ENCODE data around the gene BYSL.

The BYSL gene

DNA sequence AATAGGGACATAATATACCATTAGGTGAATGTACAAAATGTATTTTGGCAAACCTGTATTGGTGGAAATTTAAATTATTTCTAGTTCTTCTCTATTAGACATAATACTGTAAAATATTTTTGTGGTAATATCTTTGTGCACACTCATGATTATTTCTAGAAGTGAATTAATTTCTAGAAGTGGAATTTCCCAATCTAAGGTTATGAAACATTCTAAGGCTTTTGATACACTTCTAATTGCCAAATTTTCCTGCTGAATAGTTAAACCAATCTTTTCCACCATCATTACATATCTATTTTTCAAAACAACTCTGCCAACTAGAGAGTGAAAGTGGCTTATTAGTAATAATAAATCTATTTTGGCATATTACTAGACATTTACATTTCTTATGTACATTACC is 22.2 kb downstream of the BYSL start:
- no peak for FAIRE-seq

DNA sequence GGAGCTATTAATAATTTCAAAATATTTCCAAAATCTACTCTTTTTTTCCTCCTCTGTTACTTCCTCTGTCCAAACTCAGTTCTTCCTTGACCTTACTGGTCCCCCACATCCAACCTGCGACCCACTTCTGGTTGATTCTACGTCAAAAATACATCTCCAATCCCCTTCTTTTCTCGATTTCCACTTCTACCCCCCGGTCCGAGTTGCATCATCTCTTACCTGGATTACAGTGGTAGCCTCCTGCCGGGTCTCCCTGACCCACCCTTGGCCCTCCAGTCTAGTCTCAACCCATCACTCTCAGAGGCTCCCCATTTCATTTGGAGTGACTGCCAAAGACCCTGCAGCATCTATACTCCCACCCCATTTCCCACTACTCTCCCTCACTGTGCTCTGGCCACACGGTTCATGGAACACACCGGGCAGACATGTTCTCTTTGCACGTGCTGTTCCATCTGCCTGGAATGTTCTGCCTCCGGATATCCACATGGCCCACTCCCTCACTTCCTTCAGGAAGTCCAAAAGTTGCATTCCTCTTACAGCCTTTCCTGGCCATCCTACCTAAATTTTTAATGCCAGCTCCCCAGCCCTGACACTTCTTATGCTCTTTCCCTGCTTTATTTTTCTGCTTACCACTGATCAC is 26.4 kb downstream of the BYSL start:
- no peak for FAIRE-seq

DNA sequence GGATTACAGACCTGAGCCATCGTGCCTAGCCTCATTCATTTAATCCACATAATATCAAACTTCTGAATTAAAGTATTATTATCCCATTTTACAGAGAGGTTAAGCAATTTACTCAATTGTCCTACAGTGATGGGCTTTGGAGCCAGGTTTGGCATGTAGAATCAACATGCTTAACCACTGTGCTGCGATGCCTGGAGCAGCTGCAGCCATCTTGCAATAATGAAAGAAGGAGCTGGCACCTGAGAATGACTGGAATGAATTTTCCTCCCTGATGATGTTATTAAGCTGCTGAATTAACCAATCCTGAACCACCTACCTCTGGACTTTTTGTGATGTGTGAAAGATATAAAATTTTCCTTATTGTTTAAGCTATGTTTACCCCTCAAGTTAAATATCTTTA is 33.4 kb downstream of the BYSL start:
- no peak for FAIRE-seq

- FAIRE-seq: no peak
These were observed 34.1 kb downstream of the BYSL start for GRCh38 chr6:41955412-41955811.

GRCh38 chr6:41957117-41957516 is 35.8 kb downstream of the BYSL start:
- FAIRE-seq: no peak

DNA sequence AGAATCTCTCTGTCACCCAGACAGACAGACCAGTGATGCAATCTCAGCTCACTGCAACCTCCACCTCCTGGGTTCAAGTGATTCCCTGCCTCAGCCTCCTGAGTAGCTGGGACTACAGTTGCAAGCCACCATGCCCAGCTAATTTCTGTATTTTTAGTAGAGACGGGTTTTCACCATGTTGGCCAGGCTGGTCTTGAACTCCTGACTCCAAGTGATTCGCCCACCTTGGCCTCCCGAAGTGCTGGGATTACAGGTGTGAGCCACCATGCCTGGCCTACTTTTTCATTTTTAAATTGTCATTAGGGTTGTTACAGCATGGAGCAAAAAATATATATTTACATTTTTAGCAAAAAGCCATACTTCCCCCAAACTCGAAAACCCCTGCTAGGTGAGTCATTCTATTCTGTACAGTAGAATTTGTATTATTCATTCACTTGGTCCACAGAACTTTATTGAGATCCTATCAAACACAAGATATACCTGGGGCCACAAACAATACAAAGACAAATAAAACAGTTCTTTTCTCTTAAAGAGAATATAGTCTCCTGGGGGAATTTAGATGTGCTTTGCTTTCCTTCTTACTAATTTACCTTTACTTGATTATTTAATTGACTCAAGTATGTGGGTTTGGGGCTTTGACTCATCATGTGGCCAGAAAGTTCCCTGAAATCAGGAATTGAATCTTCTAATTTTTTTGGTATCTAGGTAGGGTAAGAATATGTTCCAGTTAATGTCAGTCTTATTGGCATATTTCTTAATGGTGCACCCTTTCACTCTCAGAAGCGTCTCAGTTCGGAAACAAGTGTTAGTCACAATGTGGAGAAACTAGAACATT is 36.9 kb downstream of the BYSL start:
- FAIRE-seq: no peak

- no peak for FAIRE-seq
These were observed 38.7 kb downstream of the BYSL start for GRCh38 chr6:41960028-41960427.

DNA sequence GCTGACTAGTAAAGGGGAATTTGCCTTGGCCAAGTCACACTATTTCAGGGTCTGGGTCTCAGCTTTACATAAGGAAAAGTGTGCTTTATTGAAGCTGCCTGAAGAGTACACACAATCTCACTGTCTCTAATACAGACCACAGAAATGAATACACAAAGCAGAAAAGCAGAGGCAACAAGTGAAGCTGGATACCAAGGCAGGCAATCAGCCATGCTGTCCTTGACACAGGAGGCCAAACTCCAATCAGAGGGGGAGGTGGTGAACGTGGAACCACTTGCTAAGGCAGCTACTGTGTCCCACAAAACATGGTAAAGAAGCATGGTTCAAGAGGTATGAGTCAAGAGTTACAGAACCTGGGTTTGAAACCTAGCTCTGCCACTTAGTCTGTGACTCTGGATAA is 42.1 kb downstream of the BYSL start:
- no peak for FAIRE-seq

- no peak for FAIRE-seq
These were observed 43.0 kb downstream of the BYSL start for GRCh38 chr6:41964201-41964887.

GRCh38 chr6:41965429-41966213 is 44.3 kb downstream of the BYSL start:
- FAIRE-seq: no peak

GRCh38 chr6:41966214-41966920 is 45.1 kb downstream of the BYSL start:
- no peak for FAIRE-seq

- no peak for FAIRE-seq
These were observed 45.6 kb downstream of the BYSL start for GRCh38 chr6:41966961-41967311.

GRCh38 chr6:41967312-41968287 is 46.3 kb downstream of the BYSL start:
- no peak for FAIRE-seq

GRCh38 chr6:41970436-41970846 is 49.1 kb downstream of the BYSL start:
- no peak for FAIRE-seq

GRCh38 chr6:41972826-41973225 is 51.5 kb downstream of the BYSL start:
- no peak for FAIRE-seq

- no peak for FAIRE-seq
These were observed 53.1 kb downstream of the BYSL start for GRCh38 chr6:41974281-41974825.

DNA sequence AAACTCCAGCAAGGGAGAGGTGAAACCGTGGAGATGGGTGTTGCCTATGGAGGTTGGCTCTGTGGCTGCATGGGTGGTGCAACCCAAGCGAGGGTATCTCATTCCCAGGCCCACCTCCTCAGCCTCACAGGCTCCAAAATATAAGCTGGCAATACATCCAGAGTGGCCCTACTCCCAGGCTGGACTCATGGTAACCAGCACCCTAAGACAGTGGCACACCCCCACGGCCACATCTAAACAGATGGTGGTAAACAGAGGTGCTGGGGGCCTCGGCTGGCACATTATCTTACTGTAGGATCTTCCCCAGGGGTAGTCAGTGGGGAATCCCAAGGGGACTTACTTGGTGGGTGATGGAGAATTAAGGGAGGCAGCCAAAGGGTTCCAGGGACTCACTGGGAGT is 54.0 kb downstream of the BYSL start:
- FAIRE-seq: no peak

DNA sequence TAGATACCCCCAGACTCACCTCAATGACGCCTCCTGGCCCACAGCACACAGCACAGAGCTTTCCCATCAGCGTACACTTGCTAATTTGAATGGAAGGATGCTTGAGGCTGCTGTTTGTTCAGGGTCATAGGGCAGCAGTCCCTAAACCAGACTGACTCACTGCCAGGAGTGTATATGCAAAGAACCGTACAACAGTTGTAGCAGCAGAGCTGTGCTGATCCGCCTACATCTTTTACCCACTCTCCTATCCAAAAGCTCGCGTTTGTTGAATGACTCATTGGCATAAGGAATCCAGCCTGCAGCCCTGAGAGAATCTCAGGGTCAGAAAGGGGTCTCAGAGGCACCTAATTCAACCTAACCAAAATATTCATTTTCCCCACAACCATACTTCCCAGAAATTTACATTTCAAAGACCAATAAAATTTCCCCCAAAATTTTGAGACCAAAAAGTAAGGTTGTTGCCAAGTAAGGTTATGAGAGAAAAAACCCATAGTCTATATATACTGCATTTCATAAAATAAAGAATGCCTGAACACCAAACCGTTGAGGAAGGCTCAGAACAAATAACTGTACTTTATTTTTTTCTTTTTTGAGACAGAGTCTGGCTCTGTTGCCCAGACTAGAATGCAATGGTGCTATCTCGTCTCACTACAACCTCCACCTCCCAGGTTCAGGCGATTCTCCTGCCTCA is 55.6 kb downstream of the BYSL start:
- no peak for FAIRE-seq
